A549 (cell line): ENCODE data around the gene STARD9. TPM values are rescaled to one million over a fixed set of nuclear protein-coding genes. Genes with fewer than 3 reads are reported as not detected.

ENCODE experiments used
- ATAC-seq, 2 experiments: fragments of 200-7000 bp in 1 of 2; fragments of >200 bp in 1 of 2; cut with Nextera tagmentation in 1 of 2; cut with Tn5 transposase in 1 of 2; 3 replicates each; pipeline versions ENCODE4 v1.8.0 to v1.9.1; 2018 to 2020; ENCODE audit warnings: mild to moderate bottlenecking in 1 of 2, moderate library complexity in 1 of 2
- CTCF ChIA-PET: fragments of 300-600 bp; sonication (Branson Sonifier 250); formaldehyde crosslinking; extraction: SDS; loops from one replicate; lab custom pipeline; 2021; ENCODE audit warnings: antibody characterized with exemption, inconsistent platforms; lab: Yijun Ruan, JAX
- POLR2A ChIA-PET: fragments of 350-600 bp; formaldehyde crosslinking; extraction: SDS; loops from one replicate; lab custom pipeline; 2021; ENCODE audit warnings: antibody characterized with exemption, inconsistent platforms; lab: Yijun Ruan, JAX
- DNase-seq, 2 experiments: peaks; one replicate each; pipeline versions ENCODE4 v3.0.0 to v3.0.0-alpha.2; 2011 to 2016; ENCODE audit warnings: low read depth in 1 of 2, low spot score in 1 of 2
- FAIRE-seq: peaks from 2 replicates; lab custom pipeline; 2011; peaks lifted over from hg19 to GRCh38; lab: Jason Lieb, UNC
- H3K27ac ChIP-seq, 2 experiments: fragments of >200 bp; sonication (Bioruptor Twin); formaldehyde crosslinking; 3 replicates each; pipeline ENCODE4 v1.5.1; 2016 to 2017
- H3K4me1 ChIP-seq: fragments of >200 bp; sonication (Bioruptor Twin); formaldehyde crosslinking; 3 replicates; pipeline ENCODE4 v1.6.1; 2016
- H3K4me2 ChIP-seq: fragments of >200 bp; sonication (Bioruptor Twin); formaldehyde crosslinking; 3 replicates; pipeline ENCODE4 v1.6.1; 2016
- H3K4me3 ChIP-seq: fragments of >200 bp; sonication (Bioruptor Twin); formaldehyde crosslinking; 3 replicates; pipeline ENCODE4 v1.5.1; 2016
- H3K9me3 ChIP-seq: fragments of >200 bp; sonication (Bioruptor Twin); formaldehyde crosslinking; 3 replicates; pipeline ENCODE4 v1.6.1; 2016
- ATOH8 ChIP-seq: fragments of 250-450 bp; sonication (Bioruptor Pico); IDR thresholded peaks from 2 replicates; pipeline ENCODE4 v1.5.0; 2020; ENCODE audit warnings: low read depth, mild to moderate bottlenecking, moderate library complexity
- BCL3 ChIP-seq: fragments of >200 bp; sonication (Bioruptor Twin); formaldehyde crosslinking; IDR thresholded peaks from 3 replicates; pipeline ENCODE4 v1.6.1; 2016
- BHLHE40 ChIP-seq: IDR thresholded peaks from 2 replicates; pipeline ENCODE4 v1.6.1; 2012; ENCODE audit warnings: low read depth, low read length, inconsistent platforms
- CBX2 ChIP-seq: fragments of 200-600 bp; sonication (generic); IDR thresholded peaks from 2 replicates; pipeline ENCODE4 v1.6.1; 2016; ENCODE audit warnings: low read depth, mild to moderate bottlenecking, borderline replicate concordance
- CBX8 ChIP-seq: fragments of 200-600 bp; sonication (generic); IDR thresholded peaks from 2 replicates; pipeline ENCODE4 v1.6.1; 2016
- ELK1 ChIP-seq: fragments of 150-350 bp; IDR thresholded peaks from 2 replicates; pipeline ENCODE4 v1.6.1; 2014; ENCODE audit warnings: low read depth, mild to moderate bottlenecking, low read length
- ESRRA ChIP-seq: fragments of 150-350 bp; IDR thresholded peaks from 2 replicates; pipeline ENCODE4 v1.6.1; 2014; ENCODE audit warnings: mild to moderate bottlenecking, low read length, borderline replicate concordance
- FOSB ChIP-seq: fragments of 250-450 bp; sonication (Bioruptor Pico); IDR thresholded peaks from 2 replicates; pipeline ENCODE4 v1.5.0; 2020; ENCODE audit warnings: mild to moderate bottlenecking, moderate library complexity
- FOSL2 ChIP-seq, 2 experiments: fragments of 450-650 bp in 1 of 2; fragments of >200 bp in 1 of 2; sonication (Bioruptor Twin) in 1 of 2; formaldehyde crosslinking; IDR thresholded peaks; 2 replicates each; pipeline versions ENCODE4 v1.5.0 to v1.6.1; 2016 to 2020; ENCODE audit warnings: mild to moderate bottlenecking in 1 of 2, moderate library complexity in 1 of 2
- FOXS1 ChIP-seq: fragments of 250-450 bp; sonication (Bioruptor Pico); IDR thresholded peaks from 2 replicates; pipeline ENCODE4 v1.5.0; 2020; ENCODE audit warnings: mild to moderate bottlenecking, moderate library complexity
- GATA3 ChIP-seq: IDR thresholded peaks from 2 replicates; pipeline ENCODE4 v1.6.1; 2012; ENCODE audit warnings: borderline replicate concordance
- HDAC2 ChIP-seq: fragments of 200-600 bp; sonication (generic); IDR thresholded peaks from 2 replicates; pipeline ENCODE4 v1.6.1; 2016
- HEYL ChIP-seq: fragments of 250-450 bp; sonication (Bioruptor Pico); IDR thresholded peaks from 2 replicates; pipeline ENCODE4 v1.8.0; 2021; ENCODE audit warnings: mild to moderate bottlenecking, moderate library complexity
- JUN ChIP-seq, 2 experiments: fragments of >200 bp; sonication (Bioruptor Twin); formaldehyde crosslinking; IDR thresholded peaks; 2 replicates in 1 of 2; 3 replicates in 1 of 2; pipeline ENCODE4 v1.6.1; 2016 to 2017
- KDM1A ChIP-seq: fragments of 200-600 bp; sonication (generic); IDR thresholded peaks from 2 replicates; pipeline ENCODE4 v1.6.1; 2016; ENCODE audit warnings: low read depth, mild to moderate bottlenecking
- KDM5A ChIP-seq: fragments of 200-600 bp; sonication (generic); IDR thresholded peaks from 2 replicates; pipeline ENCODE4 v1.6.1; 2016; ENCODE audit warnings: antibody characterized with exemption, mild to moderate bottlenecking
- MAFK ChIP-seq: fragments of 450-650 bp; IDR thresholded peaks from 2 replicates; pipeline ENCODE4 v1.6.1; 2014; ENCODE audit not compliant: partially characterized antibody
- MYC ChIP-seq: IDR thresholded peaks from 2 replicates; pipeline ENCODE4 v1.6.1; 2012; ENCODE audit warnings: mild to moderate bottlenecking, inconsistent platforms, low read length, improper control_type of control experiment, borderline replicate concordance
- NFE2L2 ChIP-seq: fragments of 150-350 bp; conservative IDR thresholded peaks from 2 replicates; pipeline ENCODE4 v1.6.1; 2014; ENCODE audit warnings: low read length
- NPAS2 ChIP-seq: fragments of 250-450 bp; sonication (Bioruptor Pico); IDR thresholded peaks from 2 replicates; pipeline ENCODE4 v1.8.0; 2022; ENCODE audit warnings: mild to moderate bottlenecking, moderate library complexity, borderline replicate concordance
- POLR2A ChIP-seq: IDR thresholded peaks from 2 replicates; pipeline ENCODE4 v1.6.1; 2012; ENCODE audit warnings: mild to moderate bottlenecking, low read length
- POLR2AphosphoS2 ChIP-seq: conservative IDR thresholded peaks from 2 replicates; pipeline ENCODE4 v1.6.1; 2012; ENCODE audit warnings: low read length, improper control_type of control experiment, inconsistent platforms
- RAD21 ChIP-seq, 2 experiments: fragments of >200 bp in 1 of 2; sonication (Bioruptor Twin) in 1 of 2; formaldehyde crosslinking in 1 of 2; IDR thresholded peaks in 1 of 2; conservative IDR thresholded peaks in 1 of 2; 2 replicates in 1 of 2; 3 replicates in 1 of 2; pipeline ENCODE4 v1.6.1; 2012 to 2018; ENCODE audit warnings: inconsistent platforms in 1 of 2
- RARB ChIP-seq: fragments of 250-450 bp; sonication (Bioruptor Pico); IDR thresholded peaks from 2 replicates; pipeline ENCODE4 v1.8.0; 2021; ENCODE audit warnings: mild to moderate bottlenecking, moderate library complexity
- RCOR1 ChIP-seq: fragments of 150-350 bp; IDR thresholded peaks from 2 replicates; pipeline ENCODE4 v1.6.1; 2014; ENCODE audit warnings: antibody characterized with exemption, low read length, low read depth
- RFX5 ChIP-seq: fragments of 450-650 bp; IDR thresholded peaks from 2 replicates; pipeline ENCODE4 v1.7.1; 2014; ENCODE audit warnings: antibody characterized with exemption, mild to moderate bottlenecking, moderate library complexity
- RNF2 ChIP-seq: fragments of 200-600 bp; sonication (generic); IDR thresholded peaks from 2 replicates; pipeline ENCODE4 v1.6.1; 2016; ENCODE audit warnings: low read depth, mild to moderate bottlenecking, antibody characterized with exemption, moderate library complexity, borderline replicate concordance
- SMC3 ChIP-seq: fragments of >200 bp; sonication (Bioruptor Twin); formaldehyde crosslinking; IDR thresholded peaks from 3 replicates; pipeline ENCODE4 v1.6.1; 2018; ENCODE audit warnings: inconsistent platforms
- ZC3H11A ChIP-seq: fragments of 450-650 bp; IDR thresholded peaks from 2 replicates; pipeline ENCODE4 v1.6.1; 2014; ENCODE audit warnings: antibody characterized with exemption, mild to moderate bottlenecking
- ZFP36 ChIP-seq: fragments of 450-650 bp; IDR thresholded peaks from 2 replicates; pipeline ENCODE4 v1.6.1; 2014; ENCODE audit warnings: borderline replicate concordance; ENCODE audit not compliant: partially characterized antibody
- ZNF302 ChIP-seq: fragments of 250-450 bp; sonication (Bioruptor Pico); IDR thresholded peaks from 2 replicates; pipeline ENCODE4 v1.9.0; 2021; ENCODE audit warnings: inconsistent platforms, mild to moderate bottlenecking, moderate library complexity
- ZSCAN20 ChIP-seq: fragments of 250-450 bp; sonication (Bioruptor Pico); IDR thresholded peaks from 2 replicates; pipeline ENCODE4 v1.8.0; 2022; ENCODE audit warnings: mild to moderate bottlenecking, moderate library complexity
- WGBS: methylation state at CpG from one replicate; pipeline ENCODE4 v1.1.6; 2017; ENCODE audit errors: missing lambda C conversion rate; 5-methylcytosine and 5-hydroxymethylcytosine counted together
- polyA plus RNA-seq, 4 experiments: library from polyadenylated mRNA; depleted of rRNA in 3 of 4; stranded (reverse); fragments of >200 nt; fragmentation: RNase III in 1 of 4; extraction: RNeasy Plus Mini Kit Qiagen cat#74134 plus additional on column Dnase treatment in 1 of 4; gene quantifications; 2 replicates in 3 of 4; 3 replicates in 1 of 4; pipeline ENCODE4 v1.2.3, GENCODE V29; 2011 to 2017
- TF ChIP-seq, protein P1 (sequence below): IDR thresholded peaks from 2 replicates; pipeline ENCODE4 v1.6.1; 2012

Gene STARD9
- polyA plus RNA-seq, 2 of the 4 experiments (the other 2 are of a cell fraction), result 1.2 TPM

GRCh38 chr15:42547918-42548248, 27.5 kb upstream of the STARD9 start:
- DNase-seq, result no peak
- WGBS, result 20% methylated on average over 9 of the region's 9 CpGs

GRCh38 chr15:42548249-42549031, 27.0 kb upstream of the STARD9 start, which contains the start of the genes HAUS2 and LRRC57:
Gene HAUS2 (plus strand): TSS chr15:42548838. CDS start chr15:42548873, 35 bp downstream.
Gene LRRC57 (minus strand): TSS chr15:42548793. CDS start chr15:42548434, 359 bp downstream.
- H3K4me1 ChIP-seq, result peaks cover 16% of the 10 kb centered on the region; the same call in 2 of the 3 replicates
- ChIA-PET POLR2A (interaction anchor here (0.5 to 1.5 kb wide), 5 partner anchors 27 to 275 kb away, joined by 3 to 5 read pairs (median 4); partner anchors contain the start of genes GANC, STARD9, TMEM87A and ZNF106), CTCF (interaction anchor here (0.5 to 1.5 kb wide), 4 partner anchors 34 to 378 kb away, joined by 3 to 4 read pairs (median 4); no protein-coding TSS in a partner anchor)
- H3K27ac ChIP-seq, result peak within 1 kb of the TSS; percentile 86 to 98
- peak; percentile 79 to 88 for DNase-seq
- WGBS, result 5% methylated on average over 12 of the region's 71 CpGs
- no peaks in the 10 kb centered on the region for H3K9me3 ChIP-seq
- FAIRE-seq, result no peak
- peak; percentile 89 to 95 for ATAC-seq
- H3K4me3 ChIP-seq, result peak within 1 kb of the TSS; percentile 77
- H3K4me2 ChIP-seq, result peak within 1 kb of the TSS; percentile 88
- TF ChIP-seq BCL3 (peak; percentile 87), ZC3H11A (no peak), ATOH8 (no peak), SMC3 (no peak), FOSB (CRISPR knock-in tag) (no peak), ZFP36 (no peak), FOXS1 (CRISPR knock-in tag) (no peak), FOSL2 (IDR thresholded peaks at IDR 0.05) (no peak), FOSL2 (CRISPR knock-in tag; IDR thresholded peaks at IDR 0.05) (peak; percentile 56; the same call in 1 of the 2 replicates), HEYL (CRISPR knock-in tag) (no peak), NFE2L2 (no peak), KDM5A (peak; percentile 78; the same call in 1 of the 2 replicates), POLR2AphosphoS2 (no peak), JUN (IDR thresholded peaks at IDR 0.05) (peak in 1 of 2 experiments; percentile 72; a peak in 2 of 5 replicates), MAFK (no peak), HDAC2 (no peak), CBX2 (no peak), POLR2A (peak; percentile 92), NPAS2 (no peak), RFX5 (0 out of 2 replicates have a peak, but pooled peaks have one; percentile 28), ZNF302 (CRISPR knock-in tag) (no peak), CBX8 (no peak), RAD21 (conservative IDR thresholded peaks at IDR 0.05 in 1 of 2, IDR thresholded peaks at IDR 0.05 in 1 of 2) (no peak), GATA3 (0 out of 2 replicates have a peak, but pooled peaks have one; percentile 11), KDM1A (no peak), BHLHE40 (no peak), ESRRA (no peak), MYC (no peak)
- TF ChIP-seq, protein P1, sequence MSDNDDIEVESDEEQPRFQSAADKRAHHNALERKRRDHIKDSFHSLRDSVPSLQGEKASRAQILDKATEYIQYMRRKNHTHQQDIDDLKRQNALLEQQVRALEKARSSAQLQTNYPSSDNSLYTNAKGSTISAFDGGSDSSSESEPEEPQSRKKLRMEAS, result peak; percentile 44; the same call in 1 of the 2 replicates

More at GRCh38 chr15:42547918-42548248, 27.5 kb upstream of the STARD9 start:
- FAIRE-seq, result no peak
- ChIA-PET POLR2A (interaction anchor here (0.8 to 1.5 kb wide), 4 partner anchors 28 to 275 kb away, joined by 3 to 5 read pairs (median 4); partner anchors contain the start of genes GANC, STARD9, TMEM87A and ZNF106), CTCF (interaction anchor here (0.5 to 1.5 kb wide), 4 partner anchors 33 to 378 kb away, joined by 3 to 4 read pairs (median 4); no protein-coding TSS in a partner anchor)
- H3K4me2 ChIP-seq, result peak overlapping the region; percentile 88
- H3K9me3 ChIP-seq, result no peaks in the 10 kb centered on the region
- TF ChIP-seq RCOR1 (no peak), ZNF302 (CRISPR knock-in tag) (no peak), RARB (no peak), ELK1 (no peak), ZSCAN20 (CRISPR knock-in tag) (no peak), RNF2 (no peak)
- TF ChIP-seq, protein P1, result no peak
- H3K27ac ChIP-seq, result peak overlapping the region; percentile 86 to 98
- peak overlapping the region; percentile 77 for H3K4me3 ChIP-seq
- H3K4me1 ChIP-seq, result peaks cover 16% of the 10 kb centered on the region; the same call in 2 of the 3 replicates
- peak; percentile 23 to 34; a peak in 3 of 6 replicates for ATAC-seq
